PC-3 (cell line): ENCODE results near the gene MANBA. TPM values are rescaled to one million over a fixed set of nuclear protein-coding genes. Genes with fewer than 3 reads are reported as not detected.
"Not testable (repeated sequence)": the region's sequence is repeated elsewhere in the genome, so short reads cannot be mapped to it uniquely, and the experiment has no call there.

Source experiments
- ATAC-seq: fragments of 200-7000 bp; cut with Tn5 transposase; 2 replicates; pipeline ENCODE4 v1.9.1; 2020; ENCODE audit warnings: mild to moderate bottlenecking, moderate library complexity
- BruUV-seq: library from RNA; stranded (reverse); fragments of 400-500 nt; replicated peaks from 2 replicates; lab custom pipeline; 2021; lab: Mats Ljungman, UMichigan
- CTCF ChIA-PET: fragments of 300-600 bp; sonication (Branson Sonifier 250); formaldehyde crosslinking; loops from one replicate; lab custom pipeline; 2022; ENCODE audit warnings: antibody characterized with exemption; lab: Charles Lee
- POLR2A ChIA-PET: fragments of 300-600 bp; sonication (Branson Sonifier 250); formaldehyde crosslinking; loops from one replicate; lab custom pipeline; 2022; ENCODE audit warnings: antibody characterized with exemption; ENCODE audit not compliant: unreplicated experiment; lab: Charles Lee
- DNase-seq: peaks from one replicate; pipeline ENCODE4 v3.0.0-alpha.2; 2015
- H2AFZ ChIP-seq: fragments of 300-600 bp; sonication (generic); 2 replicates; pipeline ENCODE4 v1.6.0; 2016; ENCODE audit warnings: antibody characterized with exemption, low read length
- H3F3A ChIP-seq: fragments of 300-600 bp; sonication (generic); one replicate; pipeline ENCODE4 v1.6.0; 2017; ENCODE audit warnings: antibody characterized with exemption, low read length, control low read depth, mild to moderate bottlenecking; ENCODE audit not compliant: unreplicated experiment
- H3K27ac ChIP-seq: fragments of 300-600 bp; sonication (generic); 2 replicates; pipeline ENCODE4 v1.5.1; 2016; ENCODE audit warnings: mild to moderate bottlenecking, low read length
- H3K27me3 ChIP-seq: fragments of 300-600 bp; sonication (generic); 2 replicates; pipeline ENCODE4 v1.6.1; 2016; ENCODE audit warnings: low read length, mixed read lengths
- H3K36me3 ChIP-seq: fragments of 300-600 bp; sonication (generic); 2 replicates; pipeline ENCODE4 v1.6.1; 2016; ENCODE audit warnings: low read depth, mixed run types, low read length, mixed read lengths
- H3K4me1 ChIP-seq: fragments of 300-600 bp; sonication (generic); 2 replicates; pipeline ENCODE4 v1.5.1; 2016; ENCODE audit warnings: low read length; ENCODE audit not compliant: insufficient read depth
- H3K4me2 ChIP-seq: fragments of 300-600 bp; sonication (generic); 2 replicates; pipeline ENCODE4 v1.6.0; 2016; ENCODE audit warnings: low read length
- H3K4me3 ChIP-seq: fragments of 300-600 bp; sonication (generic); 2 replicates; pipeline ENCODE4 v1.5.1; 2016; ENCODE audit warnings: mild to moderate bottlenecking, low read length, mixed read lengths
- H3K79me2 ChIP-seq: fragments of 300-600 bp; sonication (generic); 2 replicates; pipeline ENCODE4 v1.6.1; 2017; ENCODE audit warnings: low read length, mixed read lengths
- H3K9ac ChIP-seq: fragments of 300-600 bp; sonication (generic); 2 replicates; pipeline ENCODE4 v1.6.0; 2016; ENCODE audit warnings: mild to moderate bottlenecking, low read length
- H3K9me2 ChIP-seq: fragments of 300-600 bp; sonication (generic); replicated peaks from 2 replicates; pipeline ENCODE4 v1.6.1; 2016; ENCODE audit warnings: mixed run types, low read length, mixed read lengths
- H3K9me3 ChIP-seq: fragments of 300-600 bp; sonication (generic); 2 replicates; pipeline ENCODE4 v1.6.1; 2016; ENCODE audit warnings: low read length, mixed read lengths
- H4K20me1 ChIP-seq: fragments of 300-600 bp; sonication (generic); 2 replicates; pipeline ENCODE4 v1.6.1; 2016; ENCODE audit warnings: low read length, mixed read lengths
- CTCF ChIP-seq: fragments of 300-600 bp; sonication (generic); conservative IDR thresholded peaks from 2 replicates; pipeline ENCODE4 v1.5.1; 2017; ENCODE audit warnings: antibody characterized with exemption, low read depth, mild to moderate bottlenecking, low read length
- EZH2 ChIP-seq: fragments of 300-600 bp; sonication (generic); IDR thresholded peaks from one replicate; pipeline ENCODE4 v1.6.1; 2017; ENCODE audit warnings: antibody characterized with exemption, mild to moderate bottlenecking, low read length; ENCODE audit not compliant: unreplicated experiment
- EZH2phosphoT487 ChIP-seq: fragments of 300-600 bp; sonication (generic); IDR thresholded peaks from 2 replicates; pipeline ENCODE4 v1.6.1; 2018; ENCODE audit warnings: mild to moderate bottlenecking, antibody characterized with exemption, low read length, borderline replicate concordance
- intact Hi-C: fragments of 100-400 bp; cut with micrococcal nuclease; formaldehyde crosslinking; loops from 2 replicates; pipeline ENCODE4 v1.9.0; 2023
- total RNA-seq: library from RNA; depleted of rRNA; stranded (reverse); fragments of >200 nt; gene quantifications from 2 replicates; pipeline ENCODE4 v1.2.3, GENCODE V29; 2014

The MANBA gene
- total RNA-seq, 1 experiment from 2014 or later: 20.9 TPM

- H3K27me3 ChIP-seq: no peaks in the 10 kb centered on the region
- ATAC-seq (peak; percentile 31; the same call in 1 of the 2 replicates), DNase-seq (peak; percentile 12)
- no peaks in the 10 kb centered on the region for H3K9me3 ChIP-seq
- BruUV-seq: no TSS peak
- ChIA-PET POLR2A (no interaction called here), CTCF (interaction anchor here (0.5 to 1.0 kb wide), 2 partner anchors 44 to 94 kb away, joined by 5 read pairs; no protein-coding TSS in a partner anchor)
- no peaks in the 10 kb centered on the region for H3K9me2 ChIP-seq
- no peak overlapping the region for H3K4me3 ChIP-seq
- no peaks in the 10 kb centered on the region for H3F3A ChIP-seq
- no peak overlapping the region for H2AFZ ChIP-seq
- no peak overlapping the region for H3K4me2 ChIP-seq
- intact Hi-C loops: no loop called here
- no peak overlapping the region for H3K9ac ChIP-seq
- H3K79me2 ChIP-seq: no peaks in the 10 kb centered on the region
- TF ChIP-seq CTCF: peak; percentile 54; the same call in 1 of the 2 replicates
- TF ChIP-seq EZH2phosphoT487: no peak
- H4K20me1 ChIP-seq: no peaks in the 10 kb centered on the region
- no peaks in the 10 kb centered on the region for H3K4me1 ChIP-seq
- peaks cover 8% of the 10 kb centered on the region for H3K36me3 ChIP-seq
- no peak overlapping the region for H3K27ac ChIP-seq
Measured at GRCh38 chr4:102715057-102715456, 45.7 kb downstream of the MANBA start.

DNA sequence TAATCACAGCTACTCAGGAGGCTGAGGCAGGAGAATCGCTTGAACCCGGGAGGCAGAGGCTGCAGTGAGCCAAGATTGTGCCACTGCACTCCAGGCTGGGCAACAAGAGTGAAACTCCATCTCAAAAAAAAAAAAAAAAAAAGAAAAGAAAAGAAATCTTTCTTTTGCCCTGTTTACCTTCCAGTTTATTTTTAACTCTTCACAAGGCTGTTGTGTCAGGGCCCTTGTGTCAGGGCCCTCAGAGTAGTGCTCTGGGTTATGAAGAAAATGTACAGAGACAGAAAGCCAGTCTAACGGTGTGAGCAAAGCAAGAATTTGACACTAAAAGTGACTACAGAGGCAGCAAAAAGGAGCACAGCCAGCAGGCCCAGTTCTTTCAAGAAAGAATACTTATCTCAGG, 47.0 kb downstream of the MANBA start:
- BruUV-seq, H4K20me1 ChIP-seq, H2AFZ ChIP-seq, POLR2A ChIA-PET, H3K9ac ChIP-seq, CTCF ChIA-PET, H3F3A ChIP-seq, intact Hi-C loops, H3K9me3 ChIP-seq, H3K27ac ChIP-seq, H3K36me3 ChIP-seq, H3K27me3 ChIP-seq, H3K4me3 ChIP-seq, H3K9me2 ChIP-seq, H3K4me1 ChIP-seq, ATAC-seq, H3K79me2 ChIP-seq, H3K4me2 ChIP-seq, DNase-seq: not testable (repeated sequence)

GRCh38 chr4:102713096-102713495, 47.7 kb downstream of the MANBA start:
- Histone ChIP-seq H3K27me3 (no peaks in the 10 kb centered on the region), H2AFZ (no peak overlapping the region), H4K20me1 (no peaks in the 10 kb centered on the region), H3K4me2 (no peak overlapping the region), H3K36me3 (no peaks in the 10 kb centered on the region), H3K9me3 (no peaks in the 10 kb centered on the region), H3K79me2 (no peaks in the 10 kb centered on the region), H3K4me3 (no peak overlapping the region), H3K9me2 (no peaks in the 10 kb centered on the region), H3K4me1 (no peaks in the 10 kb centered on the region), H3F3A (no peaks in the 10 kb centered on the region), H3K27ac (no peak overlapping the region), H3K9ac (no peak overlapping the region)
- ATAC-seq (no peak), DNase-seq (no peak)
- ChIA-PET POLR2A (no interaction called here), CTCF (no interaction called here)
- TF ChIP-seq CTCF: no peak
- no peak for TF ChIP-seq EZH2
- no peak for TF ChIP-seq EZH2phosphoT487
- intact Hi-C loops: no loop called here
- no TSS peak for BruUV-seq
